Peyer's patch (tissue), 4 donors: ENCODE measurements around the gene ZNF32.

ENCODE experiments used
- POLR2A ChIP-seq, 2 donors: fragments of 450-650 bp; IDR thresholded peaks; one replicate each; pipeline ENCODE4 v1.5.1; 2017; ENCODE audit warnings: antibody characterized with exemption in 2 of 2, mild to moderate bottlenecking in 2 of 2, moderate library complexity in 2 of 2
- TF ChIP-seq, protein P1 (sequence below), 6 experiments: fragments of 450-650 bp in 4 of 6; fragments of 200-600 bp in 2 of 6; sonication (generic) in 1 of 6; IDR thresholded peaks; one replicate each; pipeline ENCODE4 v1.5.1; 2017 to 2019; ENCODE audit warnings: antibody characterized with exemption in 6 of 6, mild to moderate bottlenecking in 3 of 6, moderate library complexity in 1 of 6

DNA sequence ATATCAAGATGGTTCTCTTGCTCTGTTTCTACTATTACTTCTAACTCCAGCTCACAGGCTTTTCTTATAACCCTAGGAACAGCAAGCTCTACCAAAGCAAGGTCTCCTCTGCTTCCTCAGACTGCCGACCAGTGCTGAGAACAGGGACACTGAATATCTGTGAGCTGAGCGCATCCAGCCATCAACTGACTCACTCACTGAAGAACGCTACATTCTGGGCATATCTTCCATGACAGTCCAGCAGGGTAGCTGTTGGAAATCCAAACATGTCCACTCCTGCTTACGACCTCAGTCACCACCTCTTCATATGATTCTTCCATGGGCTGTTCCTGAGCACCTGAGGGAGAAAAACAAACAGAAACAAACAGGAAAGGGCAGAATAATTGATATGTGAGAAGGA, 2.8 kb downstream of the ZNF32 start:
- TF ChIP-seq POLR2A (IDR thresholded peaks at IDR 0.05) = no peak
- TF ChIP-seq, protein P1, sequence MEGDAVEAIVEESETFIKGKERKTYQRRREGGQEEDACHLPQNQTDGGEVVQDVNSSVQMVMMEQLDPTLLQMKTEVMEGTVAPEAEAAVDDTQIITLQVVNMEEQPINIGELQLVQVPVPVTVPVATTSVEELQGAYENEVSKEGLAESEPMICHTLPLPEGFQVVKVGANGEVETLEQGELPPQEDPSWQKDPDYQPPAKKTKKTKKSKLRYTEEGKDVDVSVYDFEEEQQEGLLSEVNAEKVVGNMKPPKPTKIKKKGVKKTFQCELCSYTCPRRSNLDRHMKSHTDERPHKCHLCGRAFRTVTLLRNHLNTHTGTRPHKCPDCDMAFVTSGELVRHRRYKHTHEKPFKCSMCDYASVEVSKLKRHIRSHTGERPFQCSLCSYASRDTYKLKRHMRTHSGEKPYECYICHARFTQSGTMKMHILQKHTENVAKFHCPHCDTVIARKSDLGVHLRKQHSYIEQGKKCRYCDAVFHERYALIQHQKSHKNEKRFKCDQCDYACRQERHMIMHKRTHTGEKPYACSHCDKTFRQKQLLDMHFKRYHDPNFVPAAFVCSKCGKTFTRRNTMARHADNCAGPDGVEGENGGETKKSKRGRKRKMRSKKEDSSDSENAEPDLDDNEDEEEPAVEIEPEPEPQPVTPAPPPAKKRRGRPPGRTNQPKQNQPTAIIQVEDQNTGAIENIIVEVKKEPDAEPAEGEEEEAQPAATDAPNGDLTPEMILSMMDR (IDR thresholded peaks at IDR 0.05) = no peak
